Fibroblast of gingiva (primary cell): ENCODE results near the gene PLD3.
A peak's percentile ranks its signal among the peaks of the same experiment; 100 is the strongest.
"Not testable (repeated sequence)": the region's sequence is repeated elsewhere in the genome, so short reads cannot be mapped to it uniquely, and the experiment has no call there.

Experiments used
- DNase-seq: peaks from one replicate; pipeline ENCODE4 v3.0.0-alpha.2; 2011; ENCODE audit warnings: low read depth

Gene PLD3

GRCh38 chr19:40389404-40390083 lies 41.0 kb downstream of the PLD3 start:
- no peak for DNase-seq

GRCh38 chr19:40390084-40390742 lies 41.7 kb downstream of the PLD3 start, which contains the start of gene HIPK4:
Gene HIPK4 (minus strand): TSS chr19:40390181. CDS start chr19:40389902, 279 bp downstream.
- no peak for DNase-seq

- no peak for DNase-seq
Observed at GRCh38 chr19:40392123-40392522, 43.6 kb downstream of the PLD3 start.

GRCh38 chr19:40392894-40393517 lies 44.5 kb downstream of the PLD3 start:
- DNase-seq = no peak

- DNase-seq = no peak
Observed at GRCh38 chr19:40393894-40394815, 45.7 kb downstream of the PLD3 start.

- DNase-seq = no peak
Observed at GRCh38 chr19:40394816-40395210, 46.3 kb downstream of the PLD3 start.

GRCh38 chr19:40395956-40396355 lies 47.5 kb downstream of the PLD3 start:
- DNase-seq = no peak

- DNase-seq = no peak
Observed at GRCh38 chr19:40396886-40397567, 48.5 kb downstream of the PLD3 start.

GRCh38 chr19:40397568-40397906 lies 49.0 kb downstream of the PLD3 start:
- no peak for DNase-seq

- DNase-seq = no peak
Observed at GRCh38 chr19:40398417-40399131, 50.1 kb downstream of the PLD3 start.

- DNase-seq = no peak
Observed at GRCh38 chr19:40400559-40400958, 52.1 kb downstream of the PLD3 start.

- peak; percentile 82 for DNase-seq
Observed at GRCh38 chr19:40403262-40403984, 54.9 kb downstream of the PLD3 start.

GRCh38 chr19:40407714-40408597 lies 59.5 kb downstream of the PLD3 start:
- no peak for DNase-seq

GRCh38 chr19:40408598-40408925 lies 60.1 kb downstream of the PLD3 start:
- not testable (repeated sequence) for DNase-seq

- DNase-seq = no peak
Observed at GRCh38 chr19:40410030-40410389, 61.5 kb downstream of the PLD3 start.

GRCh38 chr19:40411125-40411842 lies 62.8 kb downstream of the PLD3 start:
- no peak for DNase-seq

GRCh38 chr19:40411958-40412499 lies 63.5 kb downstream of the PLD3 start:
- DNase-seq = no peak

GRCh38 chr19:40412866-40413265 lies 64.4 kb downstream of the PLD3 start:
- DNase-seq = no peak
